ENCODE results near the gene SPTA1.

DNA sequence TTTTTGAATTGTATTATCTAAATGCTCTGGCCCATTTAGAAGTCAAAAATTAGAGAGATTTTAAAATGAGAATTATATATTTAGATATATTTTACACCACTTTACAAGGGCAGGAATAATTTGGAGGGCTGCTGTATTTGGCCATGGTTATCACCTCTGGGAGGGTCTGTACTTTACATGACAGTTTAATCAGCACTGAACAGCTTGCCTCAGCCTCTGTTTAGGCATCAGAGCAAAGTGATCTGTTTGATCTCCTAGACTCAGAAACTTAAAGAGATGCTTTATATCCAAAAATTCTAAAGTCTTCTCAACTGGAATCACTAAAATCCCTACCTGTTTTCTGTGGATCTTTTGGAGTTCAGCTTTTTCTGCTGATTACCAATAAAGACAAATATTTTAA, 5.4 kb upstream of the SPTA1 start:
- TF ChIP-seq, protein P1, sequence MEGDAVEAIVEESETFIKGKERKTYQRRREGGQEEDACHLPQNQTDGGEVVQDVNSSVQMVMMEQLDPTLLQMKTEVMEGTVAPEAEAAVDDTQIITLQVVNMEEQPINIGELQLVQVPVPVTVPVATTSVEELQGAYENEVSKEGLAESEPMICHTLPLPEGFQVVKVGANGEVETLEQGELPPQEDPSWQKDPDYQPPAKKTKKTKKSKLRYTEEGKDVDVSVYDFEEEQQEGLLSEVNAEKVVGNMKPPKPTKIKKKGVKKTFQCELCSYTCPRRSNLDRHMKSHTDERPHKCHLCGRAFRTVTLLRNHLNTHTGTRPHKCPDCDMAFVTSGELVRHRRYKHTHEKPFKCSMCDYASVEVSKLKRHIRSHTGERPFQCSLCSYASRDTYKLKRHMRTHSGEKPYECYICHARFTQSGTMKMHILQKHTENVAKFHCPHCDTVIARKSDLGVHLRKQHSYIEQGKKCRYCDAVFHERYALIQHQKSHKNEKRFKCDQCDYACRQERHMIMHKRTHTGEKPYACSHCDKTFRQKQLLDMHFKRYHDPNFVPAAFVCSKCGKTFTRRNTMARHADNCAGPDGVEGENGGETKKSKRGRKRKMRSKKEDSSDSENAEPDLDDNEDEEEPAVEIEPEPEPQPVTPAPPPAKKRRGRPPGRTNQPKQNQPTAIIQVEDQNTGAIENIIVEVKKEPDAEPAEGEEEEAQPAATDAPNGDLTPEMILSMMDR (conservative IDR thresholded peaks at IDR 0.05 in 1 of 2, IDR thresholded peaks at IDR 0.05 in 1 of 2; ENCODE audit: extremely low read depth in 1 of 2, insufficient read depth in 1 of 2, low read depth in 1 of 2, low read length in 2 of 2) = no peak
- no peak for TF ChIP-seq EZH2 (IDR thresholded peaks at IDR 0.05; ENCODE audit: borderline replicate concordance, low read length)

All from mammary epithelial cell (primary cell).